GM11168 (cell line): ENCODE measurements around the gene MGAT3.

Experiments used
- in situ Hi-C: fragments of 300-500 bp; cut with MboI; formaldehyde crosslinking; loops from one replicate; pipeline ENCODE4 v1.12.0; 2022; ENCODE audit warnings: low sequenced_read_pairs; ENCODE audit not compliant: unreplicated experiment

MGAT3 gene

GRCh38 chr22:39469681-39470450 is 13.1 kb downstream of the MGAT3 start:
- in situ Hi-C loops, result no loop called here

- in situ Hi-C loops, result no loop called here
These were observed 13.9 kb downstream of the MGAT3 start for GRCh38 chr22:39470451-39471291.

- in situ Hi-C loops, result no loop called here
These were observed 14.7 kb downstream of the MGAT3 start for GRCh38 chr22:39471381-39472141.

- in situ Hi-C loops, result no loop called here
These were observed 16.1 kb downstream of the MGAT3 start for GRCh38 chr22:39472570-39473556.

GRCh38 chr22:39473851-39474250 is 17.0 kb downstream of the MGAT3 start:
- in situ Hi-C loops, result no loop called here

- in situ Hi-C loops, result no loop called here
These were observed 17.7 kb downstream of the MGAT3 start for GRCh38 chr22:39474351-39475111.

GRCh38 chr22:39475337-39475736 is 18.5 kb downstream of the MGAT3 start:
- in situ Hi-C loops, result no loop called here

GRCh38 chr22:39475902-39476301 is 19.1 kb downstream of the MGAT3 start:
- in situ Hi-C loops, result no loop called here

- in situ Hi-C loops, result no loop called here
These were observed 19.9 kb downstream of the MGAT3 start for GRCh38 chr22:39476664-39477063.

GRCh38 chr22:39477542-39477941 is 20.7 kb downstream of the MGAT3 start:
- in situ Hi-C loops, result no loop called here

- in situ Hi-C loops, result no loop called here
These were observed 21.6 kb downstream of the MGAT3 start for GRCh38 chr22:39478441-39478850.

GRCh38 chr22:39479254-39479653 is 22.4 kb downstream of the MGAT3 start:
- in situ Hi-C loops, result no loop called here

GRCh38 chr22:39480557-39480956 is 23.7 kb downstream of the MGAT3 start:
- in situ Hi-C loops, result no loop called here

- in situ Hi-C loops, result no loop called here
These were observed 24.2 kb downstream of the MGAT3 start for GRCh38 chr22:39481054-39481453.

- in situ Hi-C loops, result no loop called here
These were observed 24.8 kb downstream of the MGAT3 start for GRCh38 chr22:39481595-39481994.

- in situ Hi-C loops, result no loop called here
These were observed 26.0 kb downstream of the MGAT3 start for GRCh38 chr22:39482768-39483167.

GRCh38 chr22:39486951-39487825 is 30.4 kb downstream of the MGAT3 start:
- in situ Hi-C loops, result no loop called here
